B cell (primary cell): ENCODE data around the gene PPT1. TPM values are rescaled to one million over a fixed set of nuclear protein-coding genes. Genes with fewer than 3 reads are reported as not detected.

ENCODE experiments used
- ATAC-seq: fragments of 200-7000 bp; cut with Tn5 transposase; one replicate; pipeline ENCODE4 v1.10.0; 2021; ENCODE audit warnings: low read depth, mild to moderate bottlenecking, moderate number of reproducible peaks, moderate library complexity
- CTCF ChIA-PET: fragments of 350-600 bp; sonication (Branson Sonifier 250); formaldehyde crosslinking; loops from one replicate; lab custom pipeline; 2021; ENCODE audit warnings: antibody characterized with exemption, inconsistent platforms; lab: Charles Lee
- POLR2A ChIA-PET: fragments of 350-600 bp; sonication (Branson Sonifier 250); formaldehyde crosslinking; loops from one replicate; lab custom pipeline; 2021; ENCODE audit warnings: antibody characterized with exemption; lab: Charles Lee
- DNase-seq: peaks from one replicate; pipeline ENCODE4 v3.0.0; 2013
- H2AFZ ChIP-seq: 2 replicates; pipeline ENCODE4 v1.6.1; 2012; ENCODE audit warnings: mild to moderate bottlenecking, low read depth, low read length; ENCODE audit not compliant: insufficient read depth, poor library complexity, severe bottlenecking
- H3K27ac ChIP-seq, 2 donors: 1 replicate in 1 of 2; 2 replicates in 1 of 2; pipeline ENCODE4 v1.5.1; 2012 to 2013; ENCODE audit warnings: low read length in 2 of 2, mild to moderate bottlenecking in 2 of 2, moderate library complexity in 1 of 2
- H3K27me3 ChIP-seq, 4 experiments: fragments of 200-600 bp in 1 of 4; sonication (generic) in 1 of 4; replicated peaks in 1 of 4; 1 replicate in 2 of 4; 2 replicates in 2 of 4; pipeline versions ENCODE4 v1.6.1 to v1.7.0; 2013 to 2016; ENCODE audit warnings: low read length in 3 of 4, mild to moderate bottlenecking in 2 of 4, mixed read lengths in 1 of 4, moderate library complexity in 1 of 4; ENCODE audit not compliant: insufficient read depth in 4 of 4, control insufficient read depth in 3 of 4; ENCODE audit errors: control extremely low read depth in 1 of 4
- H3K36me3 ChIP-seq, 2 experiments: replicated peaks in 1 of 2; 1 replicate in 1 of 2; 2 replicates in 1 of 2; pipeline versions ENCODE4 v1.6.1 to v1.7.1; 2013; ENCODE audit warnings: low read length in 1 of 2; ENCODE audit not compliant: insufficient read depth in 2 of 2, control insufficient read depth in 1 of 2; ENCODE audit errors: control extremely low read depth in 1 of 2, extremely low read depth in 1 of 2
- H3K4me1 ChIP-seq, 2 donors: fragments of 200-600 bp in 1 of 2; sonication (generic) in 1 of 2; 1 replicate in 1 of 2; 2 replicates in 1 of 2; pipeline versions ENCODE4 v1.5.1 to v1.6.1; 2013 to 2017; ENCODE audit warnings: low read length in 2 of 2; ENCODE audit not compliant: control insufficient read depth in 2 of 2, insufficient read depth in 2 of 2
- H3K4me2 ChIP-seq: replicated peaks from 2 replicates; pipeline ENCODE3; 2012; ENCODE audit warnings: mild to moderate bottlenecking, low read depth, low read length; ENCODE audit not compliant: poor library complexity, severe bottlenecking
- H3K4me3 ChIP-seq, 5 experiments: fragments of 200-600 bp in 1 of 5; sonication (generic) in 1 of 5; 1 replicate in 3 of 5; 2 replicates in 2 of 5; pipeline versions ENCODE4 v1.5.1 to v1.7.0; 2011 to 2016; ENCODE audit warnings: low read length in 4 of 5, mild to moderate bottlenecking in 4 of 5, low read depth in 2 of 5, control low read depth in 1 of 5, moderate library complexity in 1 of 5; ENCODE audit not compliant: insufficient read depth in 1 of 5; ENCODE audit errors: control extremely low read depth in 1 of 5, extremely low read depth in 1 of 5
- H3K79me2 ChIP-seq: fragments of 200-600 bp; sonication (generic); one replicate; pipeline ENCODE4 v1.6.0; 2016; ENCODE audit warnings: low read length; ENCODE audit not compliant: control insufficient read depth, insufficient read depth
- H3K9ac ChIP-seq: fragments of 200-600 bp; sonication (generic); 2 replicates; pipeline ENCODE4 v1.6.1; 2017; ENCODE audit warnings: mild to moderate bottlenecking, low read length, moderate library complexity
- H3K9me3 ChIP-seq, 3 donors: one replicate each; pipeline versions ENCODE4 v1.6.1 to v1.7.1; 2013; ENCODE audit warnings: low read length in 2 of 3; ENCODE audit not compliant: control insufficient read depth in 2 of 3, insufficient read depth in 1 of 3; ENCODE audit errors: control extremely low read depth in 1 of 3
- H4K20me1 ChIP-seq: 2 replicates; pipeline ENCODE4 v1.6.0; 2012; ENCODE audit warnings: mild to moderate bottlenecking, low read length; ENCODE audit not compliant: insufficient read depth, control insufficient read depth, poor library complexity, severe bottlenecking
- H3K27ac Mint-ChIP-seq: one replicate; pipeline ENCODE4 v1.8.0; 2021; ENCODE audit warnings: mixed read lengths
- H3K27me3 Mint-ChIP-seq: one replicate; pipeline ENCODE4 v1.8.0; 2021; ENCODE audit warnings: mixed read lengths
- H3K4me1 Mint-ChIP-seq: one replicate; pipeline ENCODE4 v1.8.0; 2021; ENCODE audit warnings: mixed read lengths
- H3K4me3 Mint-ChIP-seq: one replicate; pipeline ENCODE4 v1.8.0; 2021; ENCODE audit warnings: mixed read lengths
- H3K9me3 Mint-ChIP-seq: one replicate; pipeline ENCODE4 v1.8.0; 2022; ENCODE audit warnings: mixed read lengths; ENCODE audit not compliant: insufficient read depth
- CTCF ChIP-seq: fragments of 200-600 bp; IDR thresholded peaks from one replicate; pipeline ENCODE4 v1.8.0; 2022; ENCODE audit warnings: antibody characterized with exemption, mild to moderate bottlenecking
- EZH2 ChIP-seq: IDR thresholded peaks from 2 replicates; pipeline ENCODE4 v1.6.1; 2012; ENCODE audit warnings: borderline replicate concordance, low read depth, mild to moderate bottlenecking, moderate library complexity, low read length; ENCODE audit not compliant: insufficient read depth, poor library complexity, severe bottlenecking
- WGBS: methylation state at CpG from one replicate; pipeline ENCODE4 v1.1.5; 2013; ENCODE audit warnings: missing lambda C conversion rate; ENCODE audit not compliant: insufficient coverage; 5-methylcytosine and 5-hydroxymethylcytosine counted together
- intact Hi-C: fragments of 100-400 bp; cut with micrococcal nuclease; formaldehyde crosslinking; loops from one replicate; pipeline ENCODE4 v1.10.0; 2022
- polyA plus RNA-seq: library from polyadenylated mRNA; depleted of rRNA; stranded (reverse); fragments of >200 nt; gene quantifications from 2 replicates; pipeline ENCODE4 v1.2.3, GENCODE V29; 2012
- total RNA-seq, 2 donors: library from RNA; stranded (reverse); fragments of 120-200 nt in 1 of 2; gene quantifications; 1 replicate in 1 of 2; 2 replicates in 1 of 2; pipeline versions ENCODE4 v1.2.3 to v1.2.4, GENCODE V29; 2013 to 2022

PPT1 gene
- total and polyA plus RNA-seq, 2 donors (not counting 1 experiment from before 2014, with no cell fraction given) = 10.4 to 38.2 TPM

DNA sequence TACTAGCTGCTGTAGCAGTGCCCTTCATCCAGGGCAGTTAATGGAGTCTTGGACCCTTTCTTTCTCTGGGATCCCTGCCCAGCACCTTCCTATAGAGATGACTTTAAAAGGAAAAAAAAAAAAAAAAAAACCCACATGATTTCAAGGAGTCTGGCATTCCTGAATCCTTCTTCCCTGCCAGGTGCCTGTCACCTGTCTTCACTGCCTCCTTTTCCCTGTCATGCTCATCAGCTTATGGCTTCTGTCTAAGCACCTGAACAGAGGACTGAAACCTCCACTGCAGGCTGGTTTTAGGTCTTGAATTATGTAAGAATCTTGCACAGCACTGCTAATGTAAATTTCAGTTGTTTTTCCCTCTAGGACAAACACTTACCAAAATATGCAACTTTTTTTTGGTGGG lies 24.9 kb downstream of the PPT1 start:
- no peak overlapping the region for H3K9ac ChIP-seq
- H3K27ac ChIP-seq = no peak overlapping the region
- no peaks in the 10 kb centered on the region for H3K27me3 Mint-ChIP-seq
- H3K27ac Mint-ChIP-seq = peak overlapping the region; percentile 62
- H3K4me1 Mint-ChIP-seq = peaks cover 10% of the 10 kb centered on the region
- H3K36me3 ChIP-seq = peaks cover 2 to 77% of the 10 kb centered on the region in 2 experiments
- H2AFZ ChIP-seq = no peak overlapping the region
- H3K4me3 ChIP-seq = no peak overlapping the region
- no peak for DNase-seq
- peaks cover 10% of the 10 kb centered on the region for H3K79me2 ChIP-seq
- intact Hi-C loops = no loop called here
- H3K9me3 Mint-ChIP-seq = no peaks in the 10 kb centered on the region
- CTCF ChIA-PET = interaction anchor here (1.0 kb wide), 2 partner anchors 12 to 264 kb away, joined by 3 to 4 read pairs; no protein-coding TSS in a partner anchor
- no peak for ATAC-seq
- no peak overlapping the region for H3K4me3 Mint-ChIP-seq
- TF ChIP-seq CTCF (no peak), EZH2 (no peak)
- no peak overlapping the region for H3K4me2 ChIP-seq
- no peaks in the 10 kb centered on the region for H3K9me3 ChIP-seq
- H4K20me1 ChIP-seq = peaks cover 4% of the 10 kb centered on the region
- POLR2A ChIA-PET = interaction anchor here (0.6 kb wide), 1 partner anchor 23 kb away, joined by 3 read pairs; no protein-coding TSS in a partner anchor
- no peaks in the 10 kb centered on the region for H3K27me3 ChIP-seq
- H3K4me1 ChIP-seq = peaks cover 10 to 13% of the 10 kb centered on the region in 2 donors

- H3K4me1 Mint-ChIP-seq = peaks cover 40% of the 10 kb centered on the region
- H3K27me3 Mint-ChIP-seq = no peaks in the 10 kb centered on the region
- Histone ChIP-seq H3K9me3 (no peaks in the 10 kb centered on the region), H3K9ac (no peak overlapping the region), H3K4me2 (no peak overlapping the region), H2AFZ (no peak overlapping the region), H3K36me3 (peaks cover 16 to 93% of the 10 kb centered on the region in 2 experiments), H4K20me1 (peaks cover 3% of the 10 kb centered on the region), H3K79me2 (peaks cover 33% of the 10 kb centered on the region), H3K27ac (peak overlapping the region in 1 of 2 donors; percentile 36), H3K4me3 (no peak overlapping the region), H3K4me1 (peaks cover 39% of the 10 kb centered on the region in 2 donors), H3K27me3 (no peaks in the 10 kb centered on the region)
- DNase-seq (no peak), ATAC-seq (no peak)
- H3K9me3 Mint-ChIP-seq = no peaks in the 10 kb centered on the region
- peak overlapping the region; percentile 37 for H3K27ac Mint-ChIP-seq
- CTCF ChIA-PET = interaction anchor here (0.7 to 1.5 kb wide), 2 partner anchors 16 to 73 kb away, joined by 3 to 5 read pairs; no protein-coding TSS in a partner anchor
- intact Hi-C loops = no loop called here
- no peak overlapping the region for H3K4me3 Mint-ChIP-seq
- TF ChIP-seq CTCF (no peak), EZH2 (no peak)
- WGBS = 97% methylated on average over 3 of the region's 3 CpGs
- POLR2A ChIA-PET = no interaction called here
Measured at GRCh38 chr1:40067851-40068250, 29.2 kb downstream of the PPT1 start.
